ENCODE data around the gene SREK1IP1.
A peak's percentile ranks its signal among the peaks of the same experiment; 100 is the strongest.

The SREK1IP1 gene

GRCh38 chr5:64768358-64769312 is at the start of gene SREK1IP1, which contains the start of gene CWC27:
TSS of gene SREK1IP1 (minus strand) at chr5:64768691. CDS start at chr5:64768517, 174 bp downstream.
TSS of gene CWC27 (plus strand) at chr5:64768930. CDS start at chr5:64769147, 217 bp downstream.
- peak; percentile 68 to 89 (median 74) for DNase-seq

GRCh38 chr5:64818245-64818644 is 49.8 kb upstream of the SREK1IP1 start:
- no peak for DNase-seq

- no peak for DNase-seq
These were observed 45.6 kb upstream of the SREK1IP1 start for GRCh38 chr5:64814073-64814472.

- peak in 2 of 6 experiments; percentile 23 to 24 for DNase-seq
These were observed 42.7 kb upstream of the SREK1IP1 start for GRCh38 chr5:64811050-64811640.

- DNase-seq, result no peak
These were observed 39.0 kb upstream of the SREK1IP1 start for GRCh38 chr5:64807520-64807919.

GRCh38 chr5:64806537-64806936 is 38.0 kb upstream of the SREK1IP1 start:
- no peak for DNase-seq

GRCh38 chr5:64800926-64801325 is 32.4 kb upstream of the SREK1IP1 start:
- no peak for DNase-seq

- no peak for DNase-seq
These were observed 27.8 kb upstream of the SREK1IP1 start for GRCh38 chr5:64796301-64796700.

- no peak for DNase-seq
These were observed 25.7 kb upstream of the SREK1IP1 start for GRCh38 chr5:64794053-64794770.

- DNase-seq, result no peak
These were observed 24.0 kb upstream of the SREK1IP1 start for GRCh38 chr5:64792469-64792868.

- DNase-seq, result no peak
These were observed 21.7 kb upstream of the SREK1IP1 start for GRCh38 chr5:64790210-64790609.

- DNase-seq, result no peak
These were observed 21.0 kb upstream of the SREK1IP1 start for GRCh38 chr5:64789457-64789856.

- DNase-seq, result no peak
These were observed 19.7 kb upstream of the SREK1IP1 start for GRCh38 chr5:64788156-64788555.

- no peak for DNase-seq
These were observed 17.9 kb upstream of the SREK1IP1 start for GRCh38 chr5:64786372-64786771.

- DNase-seq, result peak; percentile 18 to 72 (median 61)
These were observed 16.0 kb upstream of the SREK1IP1 start for GRCh38 chr5:64784451-64785025.

- DNase-seq, result no peak
These were observed 6.8 kb upstream of the SREK1IP1 start for GRCh38 chr5:64775291-64775690.

- no peak for DNase-seq
These were observed 5.0 kb upstream of the SREK1IP1 start for GRCh38 chr5:64773533-64773932.

- no peak for DNase-seq
These were observed 3.2 kb upstream of the SREK1IP1 start for GRCh38 chr5:64771736-64772135.

GRCh38 chr5:64769855-64770254 is 1.4 kb upstream of the SREK1IP1 start:
- DNase-seq, result no peak

GRCh38 chr5:64767959-64768357 is 533 bp downstream of the SREK1IP1 start:
- DNase-seq, result peak in 2 of 6 experiments; percentile 2 to 10

GRCh38 chr5:64766941-64767340 is 1.6 kb downstream of the SREK1IP1 start:
- DNase-seq, result no peak

GRCh38 chr5:64765804-64766504 is 2.5 kb downstream of the SREK1IP1 start:
- DNase-seq, result no peak
